DND-41 (cell line): ENCODE data around the gene SLF2.

ENCODE experiments used
- CTCF ChIP-seq: IDR thresholded peaks from 2 replicates; pipeline ENCODE4 v1.5.1; 2012; ENCODE audit warnings: borderline replicate concordance, low read length, moderate library complexity, mild to moderate bottlenecking; ENCODE audit not compliant: poor library complexity, severe bottlenecking; ENCODE audit errors: extremely low read depth
- EZH2 ChIP-seq: IDR thresholded peaks from 3 replicates; pipeline ENCODE4 v1.6.1; 2012; ENCODE audit warnings: borderline replicate concordance, low read depth, mild to moderate bottlenecking, moderate library complexity, low read length, inconsistent platforms; ENCODE audit not compliant: severe bottlenecking

GRCh38 chr10:100886963-100887362 lies 25.8 kb upstream of the SLF2 start:
- TF ChIP-seq CTCF (no peak), EZH2 (no peak)
